MM.1S (cell line): ENCODE data around the gene ELF4.

Experiments
- CTCF ChIP-seq: fragments of 300-600 bp; sonication (generic); IDR thresholded peaks from 2 replicates; pipeline ENCODE4 v1.5.1; 2016; ENCODE audit warnings: antibody characterized with exemption, low read length, mixed read lengths
- EZH2 ChIP-seq: fragments of 300-600 bp; sonication (generic); optimal IDR thresholded peaks from 2 replicates; pipeline ENCODE3; 2017; ENCODE audit warnings: low read depth, mild to moderate bottlenecking, antibody characterized with exemption, low read length, mixed read lengths
- EZH2phosphoT487 ChIP-seq: fragments of 300-600 bp; sonication (generic); IDR thresholded peaks from 2 replicates; pipeline ENCODE4 v1.6.1; 2018; ENCODE audit warnings: antibody characterized with exemption, low read length

DNA sequence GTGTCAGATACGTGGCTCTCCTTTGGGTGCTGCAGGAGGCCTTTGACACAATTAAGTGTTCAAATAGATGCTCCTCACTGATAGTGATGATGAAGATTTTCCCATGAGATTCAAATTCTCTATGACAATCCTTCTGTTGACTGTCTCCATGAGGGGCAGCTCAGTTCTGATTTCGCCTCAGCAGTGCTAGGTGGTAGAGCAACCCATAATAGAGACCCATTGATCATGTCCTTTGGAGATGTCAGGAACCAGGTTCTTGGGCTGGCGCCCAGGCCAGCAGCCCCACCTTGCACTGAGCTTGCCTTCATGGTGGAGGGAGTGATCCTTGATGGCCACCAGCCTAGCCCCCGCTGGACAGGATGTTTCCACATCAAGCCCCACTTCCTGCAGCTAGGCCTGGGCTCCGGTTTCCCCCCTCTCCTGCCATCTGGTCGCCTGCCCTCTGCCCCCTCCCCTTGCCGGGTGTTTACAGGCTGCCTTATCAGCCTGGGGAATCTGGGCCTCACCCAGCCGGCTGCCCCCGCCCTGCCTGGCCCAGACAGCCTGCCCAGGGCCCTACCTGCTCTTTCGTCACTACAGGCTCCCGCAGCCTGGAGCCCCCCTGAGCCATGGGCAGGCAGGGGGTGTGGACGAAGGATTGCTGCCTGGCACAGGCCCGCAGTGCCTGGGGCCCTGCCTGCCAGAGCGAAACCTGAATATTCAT, 12.6 kb downstream of the ELF4 start:
- TF ChIP-seq CTCF (no peak), EZH2 (no peak), EZH2phosphoT487 (no peak)
